NOMO-1 treated with DMSO at 0.1 percent for 48 hours (cell line): Measurements from ENCODE around the gene NUDT8.
"Not testable (repeated sequence)": the region's sequence is repeated elsewhere in the genome, so short reads cannot be mapped to it uniquely, and the experiment has no call there.

Source experiments
- DNase-seq: peaks from one replicate; lab custom pipeline; 2025; ENCODE audit not compliant: unreplicated experiment; lab: John Stamatoyannopoulos, UW

NUDT8 gene

DNA sequence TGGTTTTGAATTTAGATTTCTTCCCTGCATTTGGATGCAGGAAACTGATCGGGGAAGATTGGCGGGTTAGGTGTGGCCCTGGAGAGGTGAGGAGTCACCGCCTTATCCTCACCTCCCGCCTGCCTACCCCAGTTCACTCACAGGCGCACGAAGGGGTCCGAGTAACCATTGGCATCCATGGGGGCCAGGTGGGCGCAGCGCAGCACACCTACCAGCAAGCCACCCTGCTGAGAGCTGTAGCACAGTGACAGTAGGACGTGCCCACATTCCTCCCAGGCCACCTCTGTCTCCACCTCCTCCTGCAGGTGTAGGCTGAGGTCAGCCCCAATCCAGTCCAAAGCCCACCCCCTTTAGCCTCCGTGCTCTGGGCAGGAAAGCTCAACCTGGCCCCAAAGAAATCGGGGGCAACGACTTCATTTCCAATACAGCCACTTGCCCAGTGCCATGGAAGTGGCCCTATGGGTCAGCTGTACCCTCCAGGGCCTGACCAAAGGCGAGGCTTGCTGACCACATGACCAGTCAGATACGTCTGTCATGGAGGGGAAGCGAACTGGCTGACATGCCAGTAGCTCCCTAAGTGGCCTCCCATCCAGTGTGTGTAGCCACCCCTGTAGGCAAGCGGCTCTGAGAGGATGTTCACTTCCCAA is 16.3 kb downstream of the NUDT8 start:
- no peak for DNase-seq

DNA sequence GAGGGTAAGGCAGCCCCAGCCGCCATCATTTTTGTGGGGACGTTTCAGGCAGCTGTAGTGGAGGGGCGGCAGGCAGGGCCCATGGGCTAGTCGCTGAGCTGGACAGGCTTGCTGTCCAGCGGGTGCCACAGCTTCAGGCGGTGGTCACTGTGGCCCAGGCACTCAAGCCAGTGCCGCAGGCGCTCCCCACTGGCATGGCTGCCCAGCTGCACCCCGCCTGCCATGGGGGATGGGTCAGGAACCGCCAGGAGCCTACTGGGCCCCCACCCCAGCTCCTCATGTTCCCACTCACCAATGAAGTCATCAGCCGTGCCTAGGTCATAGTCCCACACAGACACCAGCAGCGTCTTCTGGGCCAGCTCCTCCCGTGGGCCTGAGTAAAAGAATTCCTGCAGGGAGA is 17.0 kb downstream of the NUDT8 start:
- no peak for DNase-seq

DNA sequence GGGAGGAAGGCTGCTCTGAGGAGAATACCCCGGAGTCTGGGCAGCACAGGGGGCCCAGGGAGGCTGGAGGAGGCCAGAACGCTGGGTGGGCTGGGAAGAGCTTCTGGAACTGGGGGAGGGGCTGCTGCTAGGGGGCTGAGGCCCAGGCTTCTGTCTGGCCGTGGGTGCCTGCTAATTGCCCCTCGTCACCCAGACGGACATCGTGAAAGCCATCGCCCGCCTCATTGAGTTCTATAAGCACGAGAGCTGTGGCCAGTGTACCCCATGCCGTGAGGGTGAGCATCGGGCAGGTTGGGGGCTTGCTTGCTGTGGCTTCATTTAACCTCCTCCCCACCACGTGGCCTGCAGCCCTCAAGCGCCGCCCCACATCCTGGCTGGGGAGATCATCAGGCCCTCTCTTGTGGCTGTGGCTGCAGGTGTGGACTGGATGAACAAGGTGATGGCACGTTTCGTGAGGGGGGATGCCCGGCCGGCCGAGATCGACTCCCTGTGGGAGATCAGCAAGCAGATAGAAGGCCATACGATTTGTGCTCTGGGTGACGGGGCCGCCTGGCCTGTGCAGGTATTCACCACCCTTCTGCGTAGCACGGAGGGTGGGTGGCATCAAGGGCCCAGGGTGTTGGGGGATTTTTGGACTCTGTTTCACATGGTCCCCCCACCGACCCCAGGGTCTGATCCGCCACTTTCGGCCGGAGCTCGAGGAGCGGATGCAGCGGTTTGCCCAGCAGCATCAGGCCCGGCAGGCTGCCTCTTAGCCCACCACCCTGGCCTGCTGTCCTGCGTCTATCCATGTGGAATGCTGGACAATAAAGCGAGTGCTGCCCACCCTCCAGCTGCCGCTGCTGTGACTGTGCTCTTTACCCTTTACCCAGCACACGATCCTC is 17.8 kb downstream of the NUDT8 start:
- no peak for DNase-seq

DNA sequence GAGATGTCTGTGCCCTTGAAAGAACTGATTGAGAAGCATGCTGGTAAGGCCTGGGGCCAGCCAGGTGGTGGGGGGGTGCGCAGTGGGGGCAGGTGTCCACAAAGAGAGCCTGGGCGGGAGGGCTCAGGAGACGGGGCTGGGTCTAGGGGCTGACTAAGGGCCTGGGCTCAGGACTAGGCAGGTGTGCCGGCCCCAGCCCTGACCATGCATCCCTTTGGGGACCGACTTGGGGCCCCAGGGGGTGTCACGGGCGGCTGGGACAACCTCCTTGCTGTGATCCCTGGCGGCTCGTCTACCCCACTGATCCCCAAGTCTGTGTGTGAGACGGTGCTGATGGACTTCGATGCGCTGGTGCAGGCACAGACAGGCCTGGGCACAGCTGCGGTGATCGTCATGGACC is 18.6 kb downstream of the NUDT8 start:
- DNase-seq = no peak

DNA sequence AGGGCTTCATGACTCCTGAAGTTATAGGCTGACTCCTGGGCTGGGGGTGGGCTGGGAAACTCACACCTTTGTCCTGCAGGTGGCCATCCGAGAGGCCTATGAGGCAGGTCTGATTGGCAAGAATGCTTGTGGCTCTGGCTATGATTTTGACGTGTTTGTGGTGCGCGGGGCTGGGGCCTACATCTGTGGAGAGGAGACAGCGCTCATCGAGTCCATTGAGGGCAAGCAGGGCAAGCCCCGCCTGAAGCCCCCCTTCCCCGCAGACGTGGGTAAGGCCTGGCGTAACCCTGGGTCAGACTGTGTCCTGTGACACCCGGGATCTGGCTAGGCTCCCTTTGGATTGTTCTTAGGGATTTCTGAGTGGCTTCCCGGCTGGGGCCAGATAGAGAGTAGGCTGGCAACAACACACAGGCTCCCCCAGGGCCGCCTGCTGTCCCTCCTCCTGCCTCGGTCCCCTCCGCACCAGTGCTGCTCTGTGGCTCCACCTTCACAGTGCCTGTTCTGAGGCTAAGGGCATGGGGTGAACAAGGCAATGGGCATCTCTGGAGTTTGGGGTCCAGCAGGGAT is 19.4 kb downstream of the NUDT8 start:
- DNase-seq = no peak

DNA sequence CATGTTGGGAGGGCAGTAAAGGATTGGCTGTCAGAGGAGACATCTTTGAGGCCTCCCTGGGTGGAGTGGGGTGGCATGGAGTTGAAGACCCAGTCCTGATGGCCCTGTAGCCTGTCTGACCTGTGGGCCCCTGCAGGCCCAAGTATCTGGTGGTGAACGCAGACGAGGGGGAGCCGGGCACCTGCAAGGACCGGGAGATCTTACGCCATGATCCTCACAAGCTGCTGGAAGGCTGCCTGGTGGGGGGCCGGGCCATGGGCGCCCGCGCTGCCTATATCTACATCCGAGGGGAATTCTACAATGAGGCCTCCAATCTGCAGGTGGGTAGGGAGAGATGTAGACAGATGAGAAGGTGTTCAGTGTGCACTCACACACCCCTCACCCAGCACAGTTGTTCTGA is 20.4 kb downstream of the NUDT8 start:
- DNase-seq = no peak

DNA sequence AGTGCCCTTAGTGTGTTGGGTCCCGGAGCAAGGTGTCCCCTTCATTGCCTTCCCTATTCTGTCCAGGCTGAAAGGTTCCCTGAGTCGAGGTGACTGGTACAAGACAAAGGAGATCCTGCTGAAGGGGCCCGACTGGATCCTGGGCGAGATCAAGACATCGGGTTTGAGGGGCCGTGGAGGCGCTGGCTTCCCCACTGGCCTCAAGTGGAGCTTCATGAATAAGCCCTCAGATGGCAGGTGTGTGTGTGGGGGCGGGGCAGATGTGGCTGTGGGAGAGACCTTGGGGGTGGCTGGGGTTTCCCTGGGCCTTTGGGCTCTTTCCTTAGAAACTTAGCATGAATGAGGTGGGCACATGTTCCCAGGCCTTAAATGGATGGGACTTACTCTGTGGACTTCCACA is 21.3 kb downstream of the NUDT8 start:
- no peak for DNase-seq

DNA sequence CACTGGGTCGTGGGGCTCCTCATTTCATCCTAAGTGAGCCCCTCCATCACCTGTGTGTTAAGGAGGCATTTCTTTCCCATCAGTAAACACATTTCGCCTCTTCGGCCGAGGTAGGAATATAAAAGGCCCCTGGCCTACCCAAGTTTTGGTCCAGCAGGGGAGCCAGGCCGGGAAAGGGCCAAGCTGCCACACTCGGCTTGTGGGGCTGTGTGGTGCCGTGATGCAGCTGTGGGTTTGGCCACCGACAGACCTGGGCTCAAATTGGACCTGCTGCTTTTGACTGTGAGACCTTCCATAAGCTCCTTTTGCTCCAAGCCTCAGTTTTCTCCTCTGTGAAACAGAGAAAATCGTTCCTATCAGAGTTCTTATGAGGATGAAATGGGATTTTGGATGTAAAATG is 22.2 kb downstream of the NUDT8 start:
- no peak for DNase-seq

DNA sequence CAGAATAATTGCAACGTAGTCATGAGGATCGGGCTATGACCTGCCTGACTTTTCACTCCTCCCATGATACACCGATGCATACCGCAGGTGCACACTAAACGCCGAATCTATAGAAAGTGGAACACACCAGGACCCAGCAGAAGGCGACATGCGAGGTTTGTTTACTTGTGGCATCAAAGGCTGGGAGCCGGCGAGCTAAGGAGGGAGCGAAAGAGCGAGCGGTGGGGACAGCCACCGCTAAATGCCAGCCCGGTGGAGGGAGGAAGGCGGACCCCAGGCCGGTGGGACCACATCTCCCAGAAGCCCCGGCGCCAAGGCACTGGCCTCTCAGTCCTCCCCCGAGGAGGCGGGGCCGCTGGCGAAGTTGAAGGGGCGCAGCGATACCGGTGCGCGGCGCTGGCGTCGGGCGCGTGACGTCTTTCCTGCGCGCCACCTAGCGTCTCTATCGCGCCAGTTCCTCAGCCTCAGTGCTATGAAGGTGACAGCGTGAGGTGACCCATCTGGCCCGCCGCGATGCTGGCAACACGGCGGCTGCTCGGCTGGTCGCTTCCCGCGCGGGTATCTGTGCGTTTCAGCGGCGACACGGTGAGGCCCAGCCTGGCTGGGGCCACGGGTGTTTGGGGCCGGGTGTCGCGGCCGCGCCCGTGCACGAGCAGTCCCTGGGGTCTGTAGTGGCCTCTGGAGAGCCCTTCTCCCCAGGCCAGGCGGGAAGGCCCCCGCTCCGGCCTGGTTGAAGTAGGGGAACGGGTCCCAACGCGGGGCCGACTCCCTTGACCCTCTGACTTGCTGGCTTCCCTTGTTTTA is 23.0 kb downstream of the NUDT8 start, which contains the start of gene NDUFV1:
Gene NDUFV1 (plus strand): TSS at position 445 of the 804 bp plus-strand sequence. CDS start 69 bp downstream, at position 514.
- DNase-seq = peak; percentile 94

DNA sequence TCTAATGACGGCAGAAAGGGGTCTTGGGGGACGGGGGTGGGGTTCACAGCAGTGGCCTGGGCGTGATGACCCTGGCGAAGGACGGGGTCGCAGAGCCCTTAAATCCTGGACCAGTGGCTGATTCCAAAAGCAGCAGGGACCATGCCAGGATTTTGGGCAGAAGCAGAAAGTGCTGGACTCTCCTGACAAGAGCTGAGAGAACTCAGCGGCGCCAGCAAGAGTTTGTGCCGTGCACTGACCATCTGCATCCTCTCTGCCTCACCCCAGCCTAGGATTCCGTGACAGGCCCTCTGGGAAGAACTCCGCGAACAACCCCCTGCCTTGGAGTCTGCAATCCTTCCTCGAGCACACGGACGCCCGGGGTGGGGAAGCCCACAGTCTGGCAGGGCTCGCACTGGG is 23.6 kb downstream of the NUDT8 start:
- DNase-seq = no peak

DNA sequence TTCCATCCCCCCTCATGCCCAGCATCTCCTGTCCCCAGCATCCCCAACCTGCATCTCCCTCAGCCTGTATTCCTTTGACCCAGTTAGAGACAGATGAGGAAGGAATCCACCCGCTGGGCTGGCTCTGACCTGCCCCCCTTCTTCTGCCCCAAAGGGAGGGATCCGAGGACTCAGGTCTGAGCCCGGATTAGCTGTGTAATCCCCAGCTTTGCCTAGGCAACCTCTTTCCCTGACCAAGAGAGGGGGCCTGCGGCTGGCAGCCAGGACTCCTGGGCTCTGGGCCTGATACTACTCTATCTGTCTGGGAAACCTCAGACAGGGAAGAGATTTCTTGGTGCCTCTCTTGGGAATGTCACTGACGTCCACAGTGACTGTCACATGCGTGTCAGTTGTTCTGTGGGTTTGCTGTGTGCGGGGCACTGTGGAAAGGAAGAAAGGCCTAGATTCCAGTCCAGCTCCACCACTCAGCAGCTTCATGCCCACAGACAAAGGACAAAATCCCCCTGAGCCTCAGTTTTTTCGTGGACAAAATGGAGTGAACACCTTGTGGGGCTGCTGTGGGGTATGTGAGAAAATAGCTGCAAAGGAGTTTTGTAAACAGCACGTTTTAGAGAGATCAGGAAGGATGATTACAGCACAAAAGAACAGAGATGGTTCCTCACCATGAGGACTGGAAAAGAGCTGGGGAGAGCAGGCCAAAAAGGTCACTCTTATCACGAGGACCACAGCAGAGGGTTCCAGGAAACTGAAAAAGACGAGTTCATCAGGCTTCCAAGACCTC is 24.3 kb downstream of the NUDT8 start:
- DNase-seq = no peak

DNA sequence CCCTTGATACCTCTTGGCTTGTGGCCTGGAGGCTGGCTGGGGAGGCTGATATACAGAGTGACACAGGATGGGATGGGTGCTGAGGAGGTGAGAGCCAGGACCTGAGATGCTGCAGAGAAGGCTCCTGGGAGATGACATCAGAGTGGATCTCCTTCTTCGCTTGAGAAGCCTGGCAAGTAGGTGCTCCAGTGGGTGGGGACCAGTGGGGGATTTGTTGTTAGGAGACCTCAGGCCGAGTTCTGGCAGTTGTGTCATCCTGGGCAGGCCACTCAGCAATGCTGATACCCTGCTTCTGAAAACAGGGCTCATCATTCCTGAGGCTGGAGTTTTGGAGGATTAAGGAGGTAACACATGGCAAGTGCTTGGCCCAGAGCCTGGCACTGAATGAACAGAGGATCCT is 24.9 kb downstream of the NUDT8 start:
- DNase-seq = no peak

DNA sequence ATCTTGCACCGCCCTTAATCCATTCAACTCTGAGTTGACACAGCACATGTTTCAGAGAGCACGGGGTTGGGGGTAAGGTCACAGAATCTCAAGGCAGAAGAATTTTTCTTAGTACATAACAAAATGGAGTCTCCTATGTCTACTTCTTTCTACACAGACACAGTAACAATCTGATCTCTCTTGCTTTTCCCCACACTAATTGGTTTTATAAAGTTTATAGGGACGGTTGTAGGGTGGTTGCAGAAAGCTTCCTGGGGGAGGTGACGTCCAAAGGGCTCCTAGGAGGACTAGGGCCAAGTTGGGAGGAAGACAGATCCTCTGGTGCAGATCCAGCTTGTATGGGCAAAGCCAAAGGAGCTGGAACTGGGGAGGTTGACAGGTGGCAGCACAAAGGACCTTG is 25.6 kb downstream of the NUDT8 start:
- not testable (repeated sequence) for DNase-seq

DNA sequence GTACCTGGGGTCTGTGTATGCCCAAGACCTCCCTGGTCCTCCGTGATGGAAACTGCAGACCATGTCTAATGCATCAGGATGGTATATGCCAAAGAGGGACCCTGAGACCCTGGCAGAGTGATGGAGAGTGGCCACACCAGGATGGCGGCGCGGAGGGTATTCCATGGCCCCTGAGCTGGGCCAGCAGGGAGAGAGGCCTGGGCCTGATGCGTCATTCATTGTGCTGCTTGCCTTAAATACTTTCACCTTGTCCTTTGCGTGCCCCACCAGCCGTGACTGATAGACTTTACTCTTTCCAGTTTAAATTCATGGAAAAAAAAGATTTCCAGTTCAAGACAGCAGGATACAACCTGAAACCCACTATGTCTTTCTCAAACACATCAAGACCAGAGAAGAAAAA is 28.6 kb downstream of the NUDT8 start:
- no peak for DNase-seq

DNA sequence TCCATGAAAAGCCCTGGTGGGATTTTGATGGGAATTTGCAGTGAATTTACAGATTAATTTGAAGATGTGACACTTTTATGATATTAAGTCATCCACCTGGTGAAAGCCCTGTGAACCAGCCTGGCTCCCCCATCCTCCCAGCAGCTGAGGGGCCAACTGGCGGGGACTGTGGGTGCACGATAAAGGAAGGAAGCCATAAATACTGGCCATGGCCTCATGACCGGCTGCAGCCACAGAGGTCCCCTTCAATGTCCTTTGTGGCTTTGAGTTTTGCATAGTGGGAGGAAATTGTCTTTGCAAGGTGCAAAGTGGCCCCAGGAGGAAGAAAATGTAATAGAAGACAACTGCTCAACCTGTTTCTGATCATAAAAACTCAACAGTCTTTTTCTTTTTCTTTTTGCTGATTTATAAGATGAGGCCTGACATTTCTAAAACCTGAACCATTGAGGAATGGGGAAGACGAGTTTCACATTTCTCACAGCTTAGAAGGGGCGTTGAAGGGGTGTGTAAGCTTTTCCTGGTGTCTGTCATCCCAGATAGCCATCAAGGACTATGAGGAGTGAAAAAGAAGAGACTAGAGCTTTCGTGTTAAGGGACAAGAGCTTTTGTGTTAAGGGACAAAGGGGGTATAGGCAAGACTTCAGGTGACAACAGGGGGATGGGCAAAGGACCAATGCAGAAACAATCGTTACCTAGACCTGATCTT is 29.3 kb downstream of the NUDT8 start:
- peak; percentile 91 for DNase-seq

DNA sequence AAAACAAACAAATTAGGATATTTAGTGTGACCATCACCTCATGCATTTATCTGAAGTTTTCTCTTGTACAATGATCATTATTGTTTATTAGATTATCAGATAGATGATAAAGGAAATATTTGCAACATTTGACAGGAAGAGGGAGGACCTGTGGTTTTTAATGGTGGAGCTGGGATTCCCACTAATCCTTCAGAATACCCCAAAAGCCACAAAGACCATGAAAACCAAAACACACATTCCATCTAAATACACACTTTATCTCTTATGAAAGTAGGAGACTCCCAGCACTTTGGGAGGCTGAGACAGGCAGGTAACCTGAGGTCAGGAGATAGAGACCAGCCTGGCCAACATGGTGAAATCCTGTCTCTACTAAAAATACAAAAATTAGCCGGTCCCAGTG is 30.6 kb downstream of the NUDT8 start:
- no peak for DNase-seq

DNA sequence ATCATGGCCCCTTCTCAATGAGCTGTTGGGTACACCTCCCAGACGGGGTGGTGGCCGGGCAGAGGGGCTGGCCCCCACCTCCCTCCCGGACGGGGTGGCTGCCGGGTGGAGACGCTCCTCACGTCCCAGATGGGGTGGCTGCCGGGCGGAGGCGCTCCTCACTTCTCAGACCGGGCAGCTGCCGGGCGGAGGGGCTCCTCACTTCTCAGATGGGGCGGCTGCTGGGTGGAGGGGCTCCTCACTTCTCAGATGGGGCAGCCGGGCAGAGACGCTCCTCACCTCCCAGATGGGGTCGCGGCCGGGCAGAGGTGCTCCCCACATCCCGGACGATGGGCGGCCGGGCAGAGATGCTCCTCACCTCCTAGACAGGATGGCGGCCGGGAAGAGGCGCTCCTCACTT is 31.8 kb downstream of the NUDT8 start:
- DNase-seq = not testable (repeated sequence)

DNA sequence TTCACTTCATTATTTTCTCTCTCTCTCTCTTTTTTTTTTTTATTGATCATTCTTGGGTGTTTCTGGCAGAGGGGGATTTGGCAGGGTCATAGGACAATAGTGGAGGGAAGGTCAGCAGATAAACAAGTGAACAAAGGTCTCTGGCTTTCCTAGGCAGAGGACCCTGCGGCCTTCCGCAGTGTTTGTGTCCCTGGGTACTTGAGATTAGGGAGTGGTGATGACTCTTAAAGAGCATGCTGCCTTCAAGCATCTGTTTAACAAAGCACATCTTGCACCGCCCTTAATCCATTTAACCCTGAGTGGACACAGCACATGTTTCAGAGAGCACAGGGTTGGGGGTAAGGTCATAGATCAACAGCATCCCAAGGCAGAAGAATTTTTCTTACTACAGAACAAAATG is 32.3 kb downstream of the NUDT8 start:
- not testable (repeated sequence) for DNase-seq

DNA sequence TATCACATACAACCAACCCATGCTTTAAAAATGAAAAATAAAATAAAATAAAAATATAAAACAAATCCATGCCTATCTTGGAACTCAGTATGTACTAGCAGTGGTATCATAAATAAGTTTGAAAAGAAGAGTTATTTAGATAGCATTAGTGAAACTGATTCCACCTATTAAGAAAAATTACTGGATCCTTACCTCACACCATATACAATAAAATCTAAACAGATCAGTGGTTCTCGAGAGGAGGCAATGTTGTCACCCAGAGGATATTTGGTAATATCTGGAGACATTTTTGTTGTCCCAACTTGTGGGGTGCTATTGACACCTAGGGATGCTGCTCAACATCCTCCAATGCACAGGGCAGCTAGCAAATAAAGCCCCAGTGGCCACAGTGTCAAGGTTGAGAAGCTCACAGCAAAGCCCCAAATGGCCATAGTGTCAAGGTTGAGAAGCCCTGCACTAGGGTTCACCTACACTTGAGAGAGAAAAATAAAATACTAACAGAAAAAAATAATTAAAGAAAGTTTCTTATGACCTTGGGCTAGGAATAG is 32.9 kb downstream of the NUDT8 start:
- DNase-seq = no peak

DNA sequence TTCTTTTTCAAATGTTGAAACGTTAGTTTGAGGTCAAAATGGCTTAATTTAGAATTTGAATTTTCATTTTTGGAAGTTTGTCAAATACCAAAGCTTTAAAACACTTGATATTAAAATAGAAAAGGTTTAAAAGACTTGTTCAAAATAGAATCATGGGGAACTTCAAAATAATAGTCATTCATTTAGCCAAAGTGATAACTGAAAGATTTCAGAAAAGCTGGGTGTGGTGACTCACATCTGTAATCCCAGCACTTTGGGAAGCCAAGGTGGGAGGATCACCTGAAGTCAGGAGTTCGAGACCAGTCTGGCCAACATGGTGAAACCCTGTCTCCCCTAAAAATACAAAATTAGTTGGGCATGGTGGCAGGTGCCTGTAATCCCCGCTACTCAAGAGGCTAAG is 35.3 kb downstream of the NUDT8 start:
- DNase-seq = no peak
